ENCODE results near the gene HTT-AS.

- TF ChIP-seq DBP (CRISPR knock-in tag; IDR thresholded peaks at IDR 0.05; ENCODE audit: not compliant biosample characterization) (no peak), LBX2 (CRISPR knock-in tag; IDR thresholded peaks at IDR 0.05; ENCODE audit: borderline replicate concordance) (no peak)
These were observed 45.1 kb upstream of the HTT-AS start for GRCh38 chr4:3119464-3119863.
